Measurements from ENCODE around the gene SH3GLB2.
"Not testable (repeated sequence)": the region's sequence is repeated elsewhere in the genome, so short reads cannot be mapped to it uniquely, and the experiment has no call there.

The SH3GLB2 gene

GRCh38 chr9:129014608-129015007 lies 13.5 kb downstream of the SH3GLB2 start:
- no peak for DNase-seq (ENCODE audit: low spot score)

GRCh38 chr9:129014124-129014523 lies 14.0 kb downstream of the SH3GLB2 start:
- DNase-seq (ENCODE audit: low spot score) = no peak

- no peak for DNase-seq (ENCODE audit: low spot score)
Observed at GRCh38 chr9:129013674-129014073, 14.5 kb downstream of the SH3GLB2 start.

- no peak for DNase-seq (ENCODE audit: low spot score)
Observed at GRCh38 chr9:129012893-129013448, 15.2 kb downstream of the SH3GLB2 start.

- DNase-seq (ENCODE audit: low spot score) = no peak
Observed at GRCh38 chr9:129012343-129012742, 15.8 kb downstream of the SH3GLB2 start.

GRCh38 chr9:129011761-129012181 lies 16.4 kb downstream of the SH3GLB2 start:
- DNase-seq (ENCODE audit: low spot score) = no peak

- no peak for DNase-seq (ENCODE audit: low spot score)
Observed at GRCh38 chr9:129011170-129011569, 17.0 kb downstream of the SH3GLB2 start.

- no peak for DNase-seq (ENCODE audit: low spot score)
Observed at GRCh38 chr9:129010267-129010975, 17.7 kb downstream of the SH3GLB2 start.

- DNase-seq (ENCODE audit: low spot score) = no peak
Observed at GRCh38 chr9:129009584-129010141, 18.5 kb downstream of the SH3GLB2 start.

GRCh38 chr9:129008986-129009583 lies 19.0 kb downstream of the SH3GLB2 start:
- no peak for DNase-seq (ENCODE audit: low spot score)

- no peak for DNase-seq (ENCODE audit: low spot score)
Observed at GRCh38 chr9:129008469-129008965, 19.6 kb downstream of the SH3GLB2 start.

GRCh38 chr9:129007766-129008468 lies 20.2 kb downstream of the SH3GLB2 start:
- no peak for DNase-seq (ENCODE audit: low spot score)

- DNase-seq (ENCODE audit: low spot score) = no peak
Observed at GRCh38 chr9:129007035-129007765, 20.9 kb downstream of the SH3GLB2 start.

- DNase-seq (ENCODE audit: low spot score) = peak; percentile 87
Observed at GRCh38 chr9:129006328-129007034, 21.6 kb downstream of the SH3GLB2 start.

GRCh38 chr9:129005336-129005997 lies 22.7 kb downstream of the SH3GLB2 start:
- no peak for DNase-seq (ENCODE audit: low spot score)

- DNase-seq (ENCODE audit: low spot score) = not testable (repeated sequence)
Observed at GRCh38 chr9:129004173-129004572, 24.0 kb downstream of the SH3GLB2 start.

GRCh38 chr9:129002992-129003391 lies 25.1 kb downstream of the SH3GLB2 start:
- DNase-seq (ENCODE audit: low spot score) = no peak

GRCh38 chr9:129001504-129002325 lies 26.4 kb downstream of the SH3GLB2 start:
- DNase-seq (ENCODE audit: low spot score) = no peak

GRCh38 chr9:128999581-129000206 lies 28.4 kb downstream of the SH3GLB2 start:
- no peak for DNase-seq (ENCODE audit: low spot score)

Measured in globus pallidus (tissue), 1 donor.